Trophoblast cell (in vitro differentiated cells and primary cell): ENCODE results near the gene RASA2.

Experiments
- DNase-seq, 2 donors: peaks; one replicate each; pipeline ENCODE4 v3.0.0-alpha.2; 2016
- H2AFZ ChIP-seq: 2 replicates; pipeline ENCODE4 v1.6.1; 2013; ENCODE audit warnings: low read length, moderate library complexity, mild to moderate bottlenecking; ENCODE audit not compliant: insufficient read depth, poor library complexity
- H2AK5ac ChIP-seq: 2 replicates; pipeline ENCODE4 v1.6.1; 2013; ENCODE audit warnings: mild to moderate bottlenecking, low read length
- H2BK120ac ChIP-seq: 2 replicates; pipeline ENCODE4 v1.6.1; 2013; ENCODE audit warnings: low read length, mild to moderate bottlenecking, moderate library complexity; ENCODE audit not compliant: insufficient read depth, poor library complexity
- H2BK12ac ChIP-seq: 2 replicates; pipeline ENCODE4 v1.6.1; 2013; ENCODE audit warnings: mild to moderate bottlenecking, low read length, moderate library complexity
- H2BK5ac ChIP-seq: 2 replicates; pipeline ENCODE4 v1.6.1; 2013; ENCODE audit warnings: low read length, low read depth, moderate library complexity, mild to moderate bottlenecking; ENCODE audit not compliant: poor library complexity
- H3K14ac ChIP-seq: 2 replicates; pipeline ENCODE4 v1.6.1; 2013; ENCODE audit warnings: mild to moderate bottlenecking, low read length
- H3K18ac ChIP-seq: 2 replicates; pipeline ENCODE4 v1.6.1; 2013; ENCODE audit warnings: mild to moderate bottlenecking, low read length
- H3K23ac ChIP-seq: 2 replicates; pipeline ENCODE4 v1.6.1; 2013; ENCODE audit warnings: low read length
- H3K27ac ChIP-seq: 2 replicates; pipeline ENCODE4 v1.5.1; 2013; ENCODE audit warnings: low read depth, mild to moderate bottlenecking, inconsistent platforms, low read length, moderate library complexity
- H3K27me3 ChIP-seq: 2 replicates; pipeline ENCODE4 v1.6.1; 2013; ENCODE audit warnings: inconsistent platforms, mild to moderate bottlenecking, low read length, moderate library complexity; ENCODE audit not compliant: insufficient read depth
- H3K36me3 ChIP-seq, 2 experiments: 1 replicate in 1 of 2; 2 replicates in 1 of 2; pipeline ENCODE4 v1.6.1; 2013; ENCODE audit warnings: low read length in 2 of 2, mild to moderate bottlenecking in 2 of 2, moderate library complexity in 1 of 2; ENCODE audit not compliant: insufficient read depth in 2 of 2, control insufficient read depth in 1 of 2
- H3K4ac ChIP-seq: 2 replicates; pipeline ENCODE4 v1.6.1; 2013; ENCODE audit warnings: low read depth, mild to moderate bottlenecking, low read length, moderate library complexity
- H3K4me1 ChIP-seq, 2 experiments: 1 replicate in 1 of 2; 2 replicates in 1 of 2; pipeline ENCODE4 v1.6.1; 2013; ENCODE audit warnings: low read length in 2 of 2, mild to moderate bottlenecking in 2 of 2, moderate library complexity in 1 of 2; ENCODE audit not compliant: insufficient read depth in 2 of 2, control insufficient read depth in 1 of 2
- H3K4me2 ChIP-seq: 2 replicates; pipeline ENCODE4 v1.6.1; 2013; ENCODE audit warnings: inconsistent platforms, mild to moderate bottlenecking, low read length, moderate library complexity
- H3K4me3 ChIP-seq: 2 replicates; pipeline ENCODE4 v1.5.1; 2013; ENCODE audit warnings: mild to moderate bottlenecking, low read depth, low read length, inconsistent platforms
- H3K79me1 ChIP-seq: one replicate; pipeline ENCODE4 v1.6.1; 2013; ENCODE audit warnings: low read length
- H3K79me2 ChIP-seq: 2 replicates; pipeline ENCODE4 v1.6.1; 2013; ENCODE audit warnings: low read length, mild to moderate bottlenecking; ENCODE audit not compliant: control insufficient read depth, insufficient read depth, poor library complexity
- H3K9ac ChIP-seq: 2 replicates; pipeline ENCODE4 v1.6.1; 2013; ENCODE audit warnings: mild to moderate bottlenecking, low read length
- H3K9me3 ChIP-seq: 2 replicates; pipeline ENCODE4 v1.6.1; 2013; ENCODE audit warnings: low read depth, mild to moderate bottlenecking, control low read depth, inconsistent platforms, low read length; ENCODE audit not compliant: insufficient read depth
- H4K12ac ChIP-seq: 2 replicates; pipeline ENCODE4 v1.6.1; 2013; ENCODE audit warnings: low read depth, mild to moderate bottlenecking, low read length, moderate library complexity
- H4K8ac ChIP-seq: 2 replicates; pipeline ENCODE4 v1.6.1; 2013; ENCODE audit warnings: low read depth, mild to moderate bottlenecking, low read length, moderate library complexity
- H4K91ac ChIP-seq: one replicate; pipeline ENCODE4 v1.6.1; 2013; ENCODE audit warnings: low read depth, mild to moderate bottlenecking, low read length, moderate library complexity
- WGBS: extraction: QIAGEN DNeasy Blood & Tissue Kit; methylation state at CpG from one replicate; pipeline ENCODE4 v1.1.7; 2013; ENCODE audit warnings: missing lambda C conversion rate; ENCODE audit not compliant: insufficient read length, insufficient coverage; ENCODE audit errors: extremely low coverage; 5-methylcytosine and 5-hydroxymethylcytosine counted together

RASA2 gene

GRCh38 chr3:141618938-141619337 lies 132.1 kb downstream of the RASA2 start:
- Histone ChIP-seq H3K79me1 (no peaks in the 10 kb centered on the region), H2BK5ac (no peak overlapping the region), H3K27ac (no peak overlapping the region), H3K9me3 (peaks cover 4% of the 10 kb centered on the region), H3K79me2 (no peaks in the 10 kb centered on the region), H2BK12ac (peak overlapping the region; percentile 38), H2BK120ac (no peak overlapping the region), H3K23ac (no peak overlapping the region), H3K4me2 (no peak overlapping the region), H3K4me3 (no peak overlapping the region), H2AFZ (no peak overlapping the region), H4K91ac (no peak overlapping the region), H3K9ac (no peak overlapping the region), H3K18ac (no peak overlapping the region), H2AK5ac (no peak overlapping the region), H3K4me1 (peaks cover 9 to 13% of the 10 kb centered on the region in 2 experiments), H4K8ac (no peak overlapping the region), H3K4ac (no peak overlapping the region), H3K36me3 (peaks cover 0 to 3% of the 10 kb centered on the region in 2 experiments), H3K27me3 (no peaks in the 10 kb centered on the region), H4K12ac (no peak overlapping the region), H3K14ac (no peak overlapping the region)
- no CpG with 5 or more reads among the region's 8 CpGs for WGBS
- DNase-seq = no peak

- H3K4ac ChIP-seq = no peak overlapping the region
- H2AFZ ChIP-seq = no peak overlapping the region
- H3K18ac ChIP-seq = no peak overlapping the region
- no peak overlapping the region for H3K23ac ChIP-seq
- H3K36me3 ChIP-seq = peaks cover 0 to 3% of the 10 kb centered on the region in 2 experiments
- peaks cover 4% of the 10 kb centered on the region for H3K9me3 ChIP-seq
- H4K91ac ChIP-seq = no peak overlapping the region
- H3K4me1 ChIP-seq = peaks cover 9 to 13% of the 10 kb centered on the region in 2 experiments
- no CpG with 5 or more reads among the region's 4 CpGs for WGBS
- no peaks in the 10 kb centered on the region for H3K79me1 ChIP-seq
- H2AK5ac ChIP-seq = no peak overlapping the region
- no peak overlapping the region for H4K12ac ChIP-seq
- H3K4me3 ChIP-seq = no peak overlapping the region
- no peak overlapping the region for H2BK120ac ChIP-seq
- no peak overlapping the region for H2BK5ac ChIP-seq
- no peaks in the 10 kb centered on the region for H3K27me3 ChIP-seq
- H3K9ac ChIP-seq = no peak overlapping the region
- H3K4me2 ChIP-seq = no peak overlapping the region
- H3K27ac ChIP-seq = no peak overlapping the region
- no peak for DNase-seq
- H3K14ac ChIP-seq = no peak overlapping the region
- no peak overlapping the region for H4K8ac ChIP-seq
- H3K79me2 ChIP-seq = no peaks in the 10 kb centered on the region
- no peak overlapping the region for H2BK12ac ChIP-seq
These were observed 132.6 kb downstream of the RASA2 start for GRCh38 chr3:141619450-141619849.

DNA sequence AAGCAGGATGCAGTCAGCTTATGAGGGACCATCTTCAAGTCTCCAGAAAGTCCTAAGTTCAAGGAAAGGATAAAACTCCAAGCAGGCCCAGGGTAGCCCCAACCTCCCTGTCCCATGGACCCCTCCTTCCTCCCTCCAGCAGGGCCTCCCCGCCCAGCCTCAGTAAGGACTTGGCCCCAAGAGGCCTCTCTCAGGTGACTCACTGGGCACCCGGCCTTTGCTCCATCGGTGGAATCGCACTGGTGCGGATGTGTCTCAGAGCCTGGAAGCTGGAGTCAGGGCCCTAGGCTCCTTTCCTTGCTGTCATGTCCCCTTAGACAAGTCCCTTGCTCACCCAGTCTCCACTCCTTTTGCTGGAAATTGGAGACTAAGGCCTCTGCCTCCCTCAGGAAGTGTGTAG lies 136.9 kb downstream of the RASA2 start:
- Histone ChIP-seq H4K91ac (no peak overlapping the region), H3K27ac (no peak overlapping the region), H4K8ac (no peak overlapping the region), H2BK120ac (no peak overlapping the region), H3K4ac (no peak overlapping the region), H3K4me3 (no peak overlapping the region), H3K18ac (no peak overlapping the region), H3K4me2 (no peak overlapping the region), H3K9ac (no peak overlapping the region), H3K79me2 (no peaks in the 10 kb centered on the region), H4K12ac (no peak overlapping the region), H3K4me1 (peaks cover 9 to 13% of the 10 kb centered on the region in 2 experiments), H2BK5ac (no peak overlapping the region), H2AK5ac (no peak overlapping the region), H2AFZ (no peak overlapping the region), H3K14ac (no peak overlapping the region), H3K27me3 (no peaks in the 10 kb centered on the region), H3K9me3 (peaks cover 9% of the 10 kb centered on the region), H3K23ac (no peak overlapping the region), H3K36me3 (no peaks in the 10 kb centered on the region), H3K79me1 (no peaks in the 10 kb centered on the region), H2BK12ac (no peak overlapping the region)
- DNase-seq = no peak
- WGBS = no CpG with 5 or more reads among the region's 5 CpGs

DNA sequence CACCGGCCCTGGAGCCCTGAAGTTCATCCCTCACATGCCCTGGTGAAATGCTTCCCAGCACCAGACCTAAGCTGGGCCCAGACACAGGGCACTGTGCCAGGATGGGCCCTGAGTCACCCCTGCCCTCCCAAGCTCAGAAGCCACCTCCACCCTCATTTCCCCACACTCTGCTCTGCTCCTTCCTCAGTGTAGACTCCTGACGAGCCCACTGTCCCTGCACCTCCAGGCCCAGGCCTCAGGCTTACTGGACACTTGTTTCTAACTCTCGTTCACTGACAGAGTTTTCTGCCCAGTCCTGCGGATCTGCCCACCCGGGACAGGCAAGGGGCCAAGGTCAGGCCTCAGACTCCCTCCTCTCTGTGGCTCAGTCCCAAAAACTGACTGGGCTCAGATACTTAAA lies 138.7 kb downstream of the RASA2 start:
- no peak overlapping the region for H3K4me3 ChIP-seq

More for the DNA sequence above, 138.7 kb downstream of the RASA2 start:
- Histone ChIP-seq H3K9me3 (peaks cover 11% of the 10 kb centered on the region), H3K27me3 (no peaks in the 10 kb centered on the region), H4K12ac (no peak overlapping the region), H3K23ac (no peak overlapping the region), H3K14ac (no peak overlapping the region), H2BK12ac (no peak overlapping the region), H3K4me1 (peaks cover 1 to 2% of the 10 kb centered on the region in 2 experiments), H3K79me2 (no peaks in the 10 kb centered on the region), H3K27ac (no peak overlapping the region), H3K18ac (no peak overlapping the region), H3K4ac (no peak overlapping the region), H4K8ac (no peak overlapping the region), H3K36me3 (no peaks in the 10 kb centered on the region), H3K4me2 (no peak overlapping the region), H2BK120ac (no peak overlapping the region), H3K79me1 (no peaks in the 10 kb centered on the region), H2AFZ (no peak overlapping the region), H2AK5ac (no peak overlapping the region), H3K9ac (no peak overlapping the region), H2BK5ac (no peak overlapping the region), H4K91ac (no peak overlapping the region)
- no CpG with 5 or more reads among the region's 5 CpGs for WGBS
- no peak for DNase-seq
